NT2/D1 (cell line): Measurements from ENCODE around the gene MPPE1.

ENCODE experiments used
- SUZ12 ChIP-seq: IDR thresholded peaks from 2 replicates; pipeline ENCODE4 v1.6.1; 2011; ENCODE audit not compliant: insufficient read length, insufficient read depth; ENCODE audit errors: extremely low read depth
- YY1 ChIP-seq: IDR thresholded peaks from 2 replicates; pipeline ENCODE4 v1.6.1; 2011; ENCODE audit not compliant: insufficient read length, insufficient read depth
- ZNF274 ChIP-seq: IDR thresholded peaks from 2 replicates; pipeline ENCODE4 v1.6.1; 2011; ENCODE audit warnings: mild to moderate bottlenecking, low read depth, low read length

DNA sequence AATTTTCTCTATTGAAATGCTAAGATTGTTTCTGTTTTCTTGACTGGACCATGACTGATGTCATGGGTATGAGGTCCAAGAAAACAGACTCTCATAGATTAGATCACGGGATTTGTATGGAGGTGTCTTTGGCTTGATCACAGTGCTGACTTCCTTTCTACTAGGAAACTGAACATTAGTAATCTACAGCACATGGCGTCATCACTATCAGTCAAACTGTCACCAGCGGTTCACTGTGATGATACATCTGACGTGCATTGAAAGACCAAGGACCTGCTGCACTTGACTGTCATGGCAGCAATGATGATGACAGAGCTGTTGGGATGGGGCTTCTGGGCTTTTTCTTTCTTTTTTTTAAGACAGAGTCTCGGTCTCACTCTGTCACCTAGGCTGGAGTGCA is 45.0 kb upstream of the MPPE1 start:
- TF ChIP-seq ZNF274 (no peak), YY1 (no peak), SUZ12 (no peak)
